ENCODE data around the gene ATXN7.

GRCh38 chr3:63877737-63878393 is 14.2 kb downstream of the ATXN7 start:
- no peak for TF ChIP-seq CTCF (IDR thresholded peaks at IDR 0.05)
- TF ChIP-seq POLR2A (IDR thresholded peaks at IDR 0.05) = no peak

All from Peyer's patch (tissue), 4 donors.